Right lobe of liver (tissue), 6 donors: ENCODE data around the gene PRRT1. TPM values are rescaled to one million over a fixed set of nuclear protein-coding genes. Genes with fewer than 3 reads are reported as not detected.

Source experiments
- ATAC-seq, 4 donors: fragments of 200-7000 bp; cut with Tn5 transposase; one replicate each; pipeline ENCODE4 v1.9.1; 2020; ENCODE audit warnings: mild to moderate bottlenecking in 4 of 4, moderate library complexity in 4 of 4
- DNase-seq, 3 donors: peaks; one replicate each; pipeline ENCODE4 v3.0.0-alpha.2; 2020
- H3K27ac ChIP-seq, 3 donors: fragments of 200-600 bp; one replicate each; pipeline ENCODE4 v1.8.0; 2022
- H3K27me3 ChIP-seq, 2 donors: fragments of 200-600 bp; one replicate each; pipeline ENCODE4 v1.8.0; 2022
- H3K36me3 ChIP-seq, 4 donors: fragments of 200-600 bp; sonication (generic) in 1 of 4; one replicate each; pipeline versions ENCODE4 v1.5.1 to v1.8.0; 2017 to 2022; ENCODE audit warnings: control low read depth in 1 of 4
- H3K4me1 ChIP-seq, 4 donors: fragments of 200-600 bp; sonication (generic) in 1 of 4; one replicate each; pipeline versions ENCODE4 v1.5.1 to v1.8.0; 2017 to 2022; ENCODE audit warnings: control low read depth in 1 of 4
- H3K4me3 ChIP-seq, 3 donors: fragments of 200-600 bp; one replicate each; pipeline ENCODE4 v1.8.0; 2022
- H3K9me3 ChIP-seq, 4 donors: fragments of 200-600 bp; sonication (generic) in 1 of 4; one replicate each; pipeline versions ENCODE4 v1.5.1 to v1.8.0; 2017 to 2022; ENCODE audit warnings: control low read depth in 1 of 4
- CTCF ChIP-seq, 4 donors: fragments of 200-600 bp in 3 of 4; fragments of 450-650 bp in 1 of 4; IDR thresholded peaks; one replicate each; pipeline versions ENCODE4 v1.5.1 to v1.8.0; 2016 to 2022; ENCODE audit warnings: antibody characterized with exemption in 4 of 4, mild to moderate bottlenecking in 2 of 4
- POLR2A ChIP-seq: fragments of 450-650 bp; IDR thresholded peaks from one replicate; pipeline ENCODE4 v1.6.1; 2017; ENCODE audit warnings: antibody characterized with exemption, mild to moderate bottlenecking
- WGBS: methylation state at CpG from one replicate; pipeline ENCODE4 v1.1.6; 2018; ENCODE audit warnings: low coverage, low lambda C conversion rate; ENCODE audit not compliant: insufficient coverage; ENCODE audit errors: missing lambda C conversion rate; 5-methylcytosine and 5-hydroxymethylcytosine counted together
- intact Hi-C, 2 donors: fragments of 100-400 bp; cut with DNase I; formaldehyde crosslinking; loops; one replicate each; pipeline versions ENCODE4 v1.11.2 to v1.14.1; 2022
- total RNA-seq, 6 experiments: library from RNA; depleted of rRNA in 2 of 6; stranded (reverse); fragments of >200 nt in 2 of 6; fragmentation: NEBNext Ultra II Directional in 3 of 6; extraction: Animal tissue kit (Norgen Biotek cat#: 25700) in 3 of 6; gene quantifications; one replicate each; pipeline versions ENCODE4 v1.1.0 to v1.2.4, GENCODE V29; 2016 to 2023
- donor health status: DM: no; HTN: yes; CAD: no.
- donor health status: DM: no; HTN: no; CAD: no.
- donor health status: DM: no; HTN: no; CAD: no.
- donor health status: DM: no; HTN: yes; CAD: no.
- donor health status: DM: no; HTN: yes; CAD: no.

The PRRT1 gene
- total RNA-seq, 6 experiments from 2014 or later: 0.13 to 0.29 (median 0.24) TPM; not detected in 2

GRCh38 chr6:32123681-32124080, 28.1 kb downstream of the PRRT1 start:
- Histone ChIP-seq H3K27me3 (no peaks in the 10 kb centered on the region), H3K9me3 (no peaks in the 10 kb centered on the region), H3K36me3 (peaks cover 0 to 57% (median 20%) of the 10 kb centered on the region in 4 donors), H3K27ac (no peak overlapping the region), H3K4me3 (no peak overlapping the region), H3K4me1 (peaks cover 0 to 28% (median 12%) of the 10 kb centered on the region in 4 donors)
- intact Hi-C loops: no loop called here
- 47% methylated on average over 4 of the region's 4 CpGs for WGBS
- no peak for ATAC-seq
- no peak for DNase-seq
- TF ChIP-seq POLR2A (no peak), CTCF (IDR thresholded peaks at IDR 0.05) (no peak)

GRCh38 chr6:32120573-32121059, 31.1 kb downstream of the PRRT1 start:
- no peak for TF ChIP-seq CTCF (IDR thresholded peaks at IDR 0.05)
- TF ChIP-seq POLR2A: no peak
- Histone ChIP-seq H3K27me3 (no peaks in the 10 kb centered on the region), H3K4me1 (peaks cover 0 to 11% (median 5%) of the 10 kb centered on the region in 4 donors), H3K36me3 (peaks cover 2 to 79% (median 35%) of the 10 kb centered on the region in 4 donors), H3K4me3 (no peak overlapping the region), H3K9me3 (no peaks in the 10 kb centered on the region), H3K27ac (no peak overlapping the region)
- 90% methylated on average over 10 of the region's 12 CpGs for WGBS
- ATAC-seq: no peak
- intact Hi-C loops: no loop called here
- DNase-seq: no peak

- peak overlapping the region in 2 of 3 donors; percentile 9 to 28 for H3K4me3 ChIP-seq
- intact Hi-C loops: loop anchor here (5.0 kb wide), 2 partner anchors 33 to 38 kb away; partner anchors contain the start of genes PPT2 (in 1 of the 2) and PRRT1 (in 1 of the 2)
- H3K9me3 ChIP-seq: no peaks in the 10 kb centered on the region
- H3K36me3 ChIP-seq: peaks cover 2 to 62% (median 32%) of the 10 kb centered on the region in 4 donors
- TF ChIP-seq CTCF (IDR thresholded peaks at IDR 0.05) (peak; percentile 86 to 97 (median 94)), POLR2A (no peak)
- H3K27ac ChIP-seq: peak overlapping the region in 2 of 3 donors; percentile 2 to 54
- 16% methylated on average over 12 of the region's 17 CpGs for WGBS
- ATAC-seq: peak; percentile 91 to 96 (median 92)
- no peaks in the 10 kb centered on the region for H3K27me3 ChIP-seq
- peaks cover 0 to 11% (median 5%) of the 10 kb centered on the region in 4 donors for H3K4me1 ChIP-seq
- peak; percentile 85 to 89 (median 87) for DNase-seq
These were observed 32.7 kb downstream of the PRRT1 start for GRCh38 chr6:32118782-32119628.

GRCh38 chr6:32117461-32117860, 34.3 kb downstream of the PRRT1 start:
- Histone ChIP-seq H3K4me3 (no peak overlapping the region), H3K27me3 (no peaks in the 10 kb centered on the region), H3K27ac (no peak overlapping the region), H3K36me3 (peaks cover 2 to 55% (median 32%) of the 10 kb centered on the region in 4 donors), H3K9me3 (no peaks in the 10 kb centered on the region), H3K4me1 (peaks cover 0 to 11% (median 5%) of the 10 kb centered on the region in 4 donors)
- no peak for ATAC-seq
- DNase-seq: no peak
- intact Hi-C loops: loop anchor here (5.0 kb wide), 2 partner anchors 35 to 40 kb away; partner anchors contain the start of genes PPT2 (in 1 of the 2) and PRRT1 (in 1 of the 2)
- 100% methylated on average over 2 of the region's 9 CpGs for WGBS
- TF ChIP-seq CTCF (IDR thresholded peaks at IDR 0.05): no peak
- no peak for TF ChIP-seq POLR2A
